Right ventricle myocardium inferior (tissue), 1 donor: ENCODE data around the gene CADM2. TPM values are rescaled to one million over a fixed set of nuclear protein-coding genes. Genes with fewer than 3 reads are reported as not detected.

Source experiments
- ATAC-seq: fragments of 200-7000 bp; cut with Tn5 transposase; one replicate; pipeline ENCODE4 v1.9.1; 2020; ENCODE audit warnings: mild to moderate bottlenecking, moderate library complexity
- DNase-seq: peaks from one replicate; pipeline ENCODE4 v3.0.0; 2021; ENCODE audit errors: missing footprints
- intact Hi-C: fragments of 100-400 bp; cut with DNase I; formaldehyde crosslinking; loops from one replicate; pipeline ENCODE4 v1.11.0; 2022
- microRNA-seq: library from miRNA; unstranded; fragments of <30 nt; microRNA quantifications from one replicate; pipeline ENCODE4 v1.2.0, GENCODE V29; 2020
- total RNA-seq: library from RNA; stranded (reverse); fragmentation: NEBNext Ultra II Directional; extraction: Animal tissue kit (Norgen Biotek cat#: 25700); gene quantifications from one replicate; pipeline ENCODE4 v1.2.1, GENCODE V29; 2021
- donor health status: DM: no; HTN: yes; CAD: no; lungs with severe emphysema.

CADM2 gene
- total RNA-seq, 1 donor from 2014 or later, result 0.76 TPM

- intact Hi-C loops, result no loop called here
- ATAC-seq (no peak), DNase-seq (no peak)
Measured at GRCh38 chr3:86087160-86087871, 1128.5 kb downstream of the CADM2 start.

GRCh38 chr3:86104154-86104553 is 1145.4 kb downstream of the CADM2 start:
- no peak for ATAC-seq
- DNase-seq, result no peak
- intact Hi-C loops, result no loop called here

DNA sequence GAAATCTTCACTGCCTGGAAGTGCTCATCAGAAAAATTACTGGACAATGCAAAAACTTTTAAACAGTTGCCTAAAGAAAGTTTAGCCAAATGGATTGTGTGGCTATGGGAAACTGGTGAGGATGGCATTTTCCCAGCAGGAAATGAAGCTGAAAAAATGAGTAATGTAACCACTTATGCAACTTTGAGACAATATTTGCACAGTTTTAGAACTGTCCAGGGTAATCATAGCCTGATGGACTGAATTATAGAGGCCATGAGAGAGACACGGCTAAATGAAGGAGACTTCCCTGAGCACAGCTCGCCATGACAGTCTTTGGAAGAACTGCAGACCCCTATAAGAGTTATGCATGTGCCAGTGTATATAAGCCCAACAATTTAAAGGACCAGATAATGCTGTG is 1150.6 kb downstream of the CADM2 start:
- intact Hi-C loops, result no loop called here
- no peak for DNase-seq
- no peak for ATAC-seq

Small RNA genes within 50 kb of the gene (microRNA-seq; reads per million reads assigned to microRNA genes)
- not detected for gene MIR5688
